GM19043 (cell line): Measurements from ENCODE around the gene NR1I3.
A peak's percentile ranks its signal among the peaks of the same experiment; 100 is the strongest.

Experiments
- ATAC-seq: cut with Tn5 transposase; IDR thresholded peaks from one replicate; pipeline ENCODE4 v1.9.1; 2021; ENCODE audit warnings: low read depth; ENCODE audit not compliant: unreplicated experiment

Gene NR1I3

DNA sequence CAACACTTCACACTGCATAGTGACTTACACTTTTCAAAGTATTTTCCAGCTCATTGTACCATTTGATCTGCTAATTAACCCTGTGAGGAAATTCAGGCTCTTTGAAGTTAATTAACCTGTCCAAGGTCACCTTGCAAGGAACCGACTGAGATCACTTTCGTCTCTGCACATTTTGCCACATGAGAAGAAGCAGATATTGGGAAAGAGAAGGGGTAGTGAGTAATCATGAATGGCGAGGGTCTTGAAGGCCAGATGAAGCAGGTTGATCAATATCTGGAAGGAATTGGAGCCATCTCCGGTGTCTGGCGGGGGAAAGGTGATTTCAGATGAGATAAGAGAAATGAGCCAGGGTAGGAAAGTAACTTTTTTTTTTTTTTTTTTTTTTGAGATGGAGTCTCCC is 18.0 kb downstream of the NR1I3 start:
- ATAC-seq, result no peak

- no peak for ATAC-seq
Observed at GRCh38 chr1:161219078-161219892, 18.7 kb downstream of the NR1I3 start.

GRCh38 chr1:161218301-161219077 is 19.5 kb downstream of the NR1I3 start:
- no peak for ATAC-seq

GRCh38 chr1:161217831-161218230 is 20.2 kb downstream of the NR1I3 start:
- no peak for ATAC-seq

GRCh38 chr1:161216945-161217712 is 20.9 kb downstream of the NR1I3 start:
- ATAC-seq, result peak; percentile 90

- no peak for ATAC-seq
Observed at GRCh38 chr1:161215076-161215475, 22.9 kb downstream of the NR1I3 start, which contains the start of gene FCER1G. TSS of gene FCER1G (plus strand) at chr1:161215295. CDS start at chr1:161215322, 27 bp downstream.

GRCh38 chr1:161214369-161214768 is 23.6 kb downstream of the NR1I3 start:
- ATAC-seq, result no peak

DNA sequence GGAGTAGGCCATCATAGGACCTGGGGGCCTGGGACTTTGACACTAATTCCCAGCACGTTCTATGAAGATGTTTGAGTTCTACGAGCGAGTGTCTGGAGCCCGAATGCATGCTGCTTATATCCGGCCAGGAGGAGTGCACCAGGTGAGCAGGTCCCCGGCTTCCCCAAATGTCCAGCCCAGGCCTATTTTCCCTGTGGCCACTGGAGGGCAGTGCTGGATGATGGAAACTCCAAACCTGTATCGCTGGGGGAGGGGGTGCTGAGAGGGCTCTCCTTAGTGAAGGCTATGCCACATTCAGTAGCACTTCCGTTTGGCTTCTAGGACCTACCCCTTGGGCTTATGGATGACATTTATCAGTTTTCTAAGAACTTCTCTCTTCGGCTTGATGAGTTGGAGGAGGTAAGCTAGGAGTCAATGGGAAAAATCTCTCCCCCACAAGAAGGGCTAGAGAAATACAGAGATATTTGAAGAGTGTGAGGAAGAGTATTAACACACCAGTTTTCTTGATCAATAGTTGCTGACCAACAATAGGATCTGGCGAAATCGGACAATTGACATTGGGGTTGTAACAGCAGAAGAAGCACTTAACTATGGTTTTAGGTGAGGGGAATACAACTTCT is 28.1 kb downstream of the NR1I3 start:
- no peak for ATAC-seq

DNA sequence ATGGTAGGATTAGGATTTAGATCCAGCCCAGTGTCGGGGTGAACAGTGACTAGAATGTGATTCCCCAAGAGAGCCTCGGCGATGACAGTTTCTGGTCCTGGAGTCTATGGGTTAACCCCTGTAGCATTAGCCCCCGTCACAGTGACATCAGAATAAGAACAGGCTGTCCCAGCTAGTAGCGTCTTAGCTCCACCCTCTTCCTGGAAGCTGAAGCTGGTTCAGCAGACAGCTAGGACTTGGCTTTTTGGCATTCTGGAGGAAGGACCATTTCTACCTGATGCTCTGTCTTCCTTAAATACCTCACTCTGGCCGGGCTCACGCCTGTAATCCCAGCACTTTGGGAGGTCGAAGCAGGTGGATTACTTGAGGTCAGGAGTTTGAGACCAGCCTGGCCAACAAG is 30.8 kb downstream of the NR1I3 start:
- no peak for ATAC-seq

GRCh38 chr1:161206411-161207140 is 31.4 kb downstream of the NR1I3 start:
- ATAC-seq, result no peak

GRCh38 chr1:161201836-161202712 is 35.9 kb downstream of the NR1I3 start, which contains the start of gene NDUFS2:
TSS of gene NDUFS2 (plus strand) at chr1:161202367. CDS start at chr1:161202386, 19 bp downstream.
- peak; percentile 98 for ATAC-seq

DNA sequence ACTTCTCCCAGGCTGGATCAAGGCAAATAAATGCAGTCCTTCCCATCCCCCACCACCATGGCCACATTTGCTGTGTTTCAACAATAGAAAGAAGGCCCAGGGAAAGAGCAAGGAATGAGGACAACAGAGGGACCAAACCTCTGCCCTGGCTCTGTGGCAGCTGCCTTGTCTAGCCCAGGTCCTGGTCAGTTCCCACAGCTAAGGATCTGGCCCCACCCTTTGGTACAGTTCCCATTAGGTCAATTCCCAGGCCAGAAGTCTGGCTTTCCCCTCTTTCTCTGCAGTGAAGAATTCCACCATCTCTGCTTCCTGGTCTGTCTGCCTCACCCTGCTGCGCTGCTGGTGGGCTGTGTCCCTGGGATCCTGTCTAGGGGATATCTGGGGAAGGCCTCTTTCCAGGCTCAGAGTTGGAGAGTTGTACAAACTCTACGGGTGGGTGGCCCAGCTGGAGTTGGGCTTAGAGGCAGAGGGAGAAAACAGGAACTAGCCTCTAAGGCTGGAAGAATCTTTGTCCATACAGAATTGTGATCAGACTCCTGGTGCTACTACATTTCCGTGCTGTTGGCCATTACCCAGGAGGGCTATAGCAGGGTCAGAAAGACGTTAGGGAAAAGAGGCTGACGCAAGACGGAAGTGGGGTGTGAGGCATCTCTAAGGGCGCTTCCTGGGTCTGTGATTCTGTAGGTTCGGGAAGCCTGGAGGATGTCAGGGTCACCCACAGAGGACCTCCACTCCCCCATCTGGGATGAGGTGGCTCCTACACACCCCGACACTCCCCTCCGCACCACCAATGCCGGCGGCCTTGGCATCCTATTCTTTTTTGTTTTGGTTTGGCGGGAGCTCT is 36.8 kb downstream of the NR1I3 start:
- ATAC-seq, result no peak

DNA sequence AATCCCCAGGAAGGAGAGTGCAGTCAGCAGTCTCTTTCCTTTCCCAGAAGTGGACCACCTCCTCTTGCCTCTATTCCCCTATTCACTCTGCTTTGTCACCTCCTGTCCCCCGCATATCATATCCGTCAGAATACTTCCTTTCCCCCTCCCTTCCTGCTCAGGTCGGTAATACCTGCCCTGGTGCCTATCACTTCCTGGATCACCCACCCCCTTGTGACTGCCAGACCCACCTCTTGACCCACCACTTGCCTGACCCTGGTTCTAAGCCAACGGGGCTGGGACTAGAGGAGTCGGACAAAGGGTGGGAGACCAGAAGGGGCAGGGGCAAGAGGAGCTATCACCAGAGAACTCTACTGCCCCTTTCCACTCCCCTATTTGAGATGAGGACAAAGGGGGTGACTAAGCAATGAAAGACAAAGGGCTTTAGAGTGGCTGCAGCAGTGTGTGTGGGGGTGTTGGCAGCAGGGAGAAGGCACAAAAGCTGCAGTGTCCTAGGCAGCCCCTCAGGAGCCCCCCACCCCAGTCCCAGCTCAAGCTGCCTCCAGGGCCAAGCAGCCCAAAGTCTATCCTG is 37.5 kb downstream of the NR1I3 start:
- ATAC-seq, result no peak

DNA sequence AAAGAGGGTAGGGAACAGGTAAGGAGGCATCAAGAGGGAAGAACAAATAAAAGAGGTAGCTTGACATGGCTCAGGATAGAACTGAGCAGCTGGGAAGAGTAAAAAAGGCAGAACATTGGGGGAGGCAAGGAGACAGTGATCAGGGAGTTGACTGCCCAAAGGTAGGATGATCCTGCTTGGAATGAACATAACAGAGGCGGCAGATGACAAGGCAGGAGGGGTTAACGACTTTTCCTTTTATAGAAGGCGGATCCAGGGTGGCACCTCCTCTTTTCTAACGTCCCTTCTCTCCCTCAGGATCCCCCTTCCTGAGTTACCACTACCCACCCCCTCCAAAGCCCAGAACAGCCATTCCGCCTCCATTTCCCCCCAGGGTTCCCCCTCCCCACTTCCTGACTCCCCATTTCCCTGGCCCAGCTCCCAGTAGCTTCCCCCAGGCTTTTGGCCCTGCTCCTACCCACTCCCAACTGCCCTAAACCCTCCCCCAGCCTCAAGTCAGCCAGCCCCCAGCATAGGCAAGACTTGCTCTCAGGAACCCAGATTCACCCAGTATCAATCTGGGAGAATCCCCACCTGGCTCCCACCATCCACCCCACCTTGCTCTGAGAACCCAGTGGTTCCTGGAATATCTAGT is 38.4 kb downstream of the NR1I3 start:
- no peak for ATAC-seq

DNA sequence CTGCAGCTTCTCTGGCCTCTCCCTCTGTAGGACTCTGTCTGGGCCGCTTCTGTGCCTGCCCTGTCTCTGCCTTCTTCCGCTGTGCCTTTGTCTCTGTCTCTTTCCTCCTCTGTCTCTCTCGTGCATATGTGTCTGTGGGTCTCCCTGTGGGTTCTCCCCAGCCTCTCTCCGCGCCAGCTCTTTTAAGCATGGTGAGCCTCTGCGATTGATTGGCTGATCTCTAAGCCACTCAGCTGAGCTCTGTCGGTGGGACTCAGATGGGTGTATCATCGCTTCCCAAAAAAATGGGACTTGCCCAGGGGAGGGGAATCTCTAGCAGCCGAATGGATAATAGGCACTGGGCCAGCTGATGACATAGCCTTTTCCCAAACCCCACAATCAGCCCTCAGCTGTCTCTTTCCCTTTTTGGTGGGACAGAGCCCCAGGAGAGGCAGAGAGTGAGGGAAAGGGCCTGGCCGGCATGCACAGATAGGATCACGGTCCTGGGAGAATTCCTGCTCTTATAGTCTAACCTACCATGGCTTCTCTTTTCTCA is 39.0 kb downstream of the NR1I3 start, which contains the start of gene ADAMTS4:
ADAMTS4 (minus strand) TSS at position 158 of the 535 bp plus-strand sequence. CDS start 427 bp downstream, outside the sequence.
- ATAC-seq, result no peak

GRCh38 chr1:161198194-161198896 is 39.7 kb downstream of the NR1I3 start:
- no peak for ATAC-seq
